Measurements from ENCODE around the gene PNPLA7. TPM values are rescaled to one million over a fixed set of nuclear protein-coding genes. Genes with fewer than 3 reads are reported as not detected.
A peak's percentile ranks its signal among the peaks of the same experiment; 100 is the strongest.

PNPLA7 gene
- total RNA-seq, 1 experiment from 2014 or later = not detected

DNA sequence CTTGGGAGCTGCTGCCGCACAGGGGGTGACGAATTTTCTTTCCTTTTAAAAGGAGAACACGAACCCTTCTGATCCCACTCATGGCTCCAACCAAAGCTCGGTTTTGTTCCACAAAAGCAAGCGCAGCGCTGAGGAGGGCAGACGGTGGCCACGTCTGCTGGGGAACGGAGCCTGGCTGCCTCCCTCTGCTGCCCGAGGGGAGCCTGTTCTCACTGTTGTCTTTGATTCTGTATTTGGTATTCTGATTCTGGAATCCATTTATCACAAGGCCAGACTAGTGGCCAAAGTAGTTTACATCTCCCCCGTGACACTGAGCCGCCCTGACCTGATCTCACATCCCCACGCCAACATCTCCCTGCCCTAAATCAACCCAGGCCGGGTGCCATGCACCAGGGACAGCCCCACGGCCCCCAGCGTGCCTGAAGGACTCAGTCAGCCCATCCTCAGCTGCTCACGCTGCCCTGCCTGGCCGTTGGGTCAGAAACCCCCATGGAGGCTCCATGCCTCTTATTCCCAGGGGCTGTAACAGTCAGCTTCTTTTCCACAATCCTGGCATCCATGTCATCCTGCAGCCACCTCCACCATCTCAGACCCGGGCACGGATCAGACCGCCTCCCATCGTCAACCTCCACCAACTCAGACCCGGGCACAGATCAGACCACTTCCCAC is 84.3 kb downstream of the PNPLA7 start:
- no peak for DNase-seq
- Histone ChIP-seq H3K36me3 (no peaks in the 10 kb centered on the region), H3K9me3 (no peaks in the 10 kb centered on the region), H3K27me3 (no peaks in the 10 kb centered on the region), H3K4me3 (no peak overlapping the region)

DNA sequence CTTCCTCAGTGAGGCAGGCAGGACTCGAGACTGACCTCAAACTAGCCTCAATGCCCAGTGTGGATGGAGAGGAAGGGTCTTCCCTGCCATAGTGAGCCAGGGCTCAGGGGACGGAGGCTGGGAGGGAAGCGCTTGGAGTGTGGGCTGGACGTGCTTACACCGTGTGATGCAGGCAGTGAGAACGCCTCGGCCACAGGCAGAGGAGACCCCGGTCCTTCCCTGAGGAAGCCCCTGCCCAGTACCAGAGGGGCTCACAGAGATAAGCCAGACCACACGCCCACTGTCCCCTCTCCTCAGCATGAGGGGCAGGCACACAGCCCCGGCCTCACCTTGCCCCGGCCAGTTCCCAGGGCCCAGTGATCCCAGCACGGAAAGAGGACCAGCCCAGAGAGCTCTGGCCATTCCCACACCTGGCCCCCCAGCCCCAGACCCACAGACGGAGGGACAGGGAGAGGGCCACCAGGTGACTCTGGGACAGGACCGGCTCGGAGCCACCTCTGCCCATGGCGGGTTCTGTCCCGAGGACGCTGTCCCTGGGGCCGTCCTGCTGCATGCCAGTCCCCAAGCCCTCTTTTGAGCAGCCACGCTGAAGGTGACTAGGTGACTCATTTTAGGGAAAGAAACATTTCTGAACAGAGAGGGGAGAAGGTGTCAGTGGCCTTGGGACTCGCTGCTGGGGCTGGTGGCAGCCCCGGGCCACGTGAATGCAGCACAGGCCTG is 85.0 kb downstream of the PNPLA7 start:
- DNase-seq = no peak
- Histone ChIP-seq H3K36me3 (no peaks in the 10 kb centered on the region), H3K9me3 (no peaks in the 10 kb centered on the region), H3K4me3 (no peak overlapping the region), H3K27me3 (no peaks in the 10 kb centered on the region)

DNA sequence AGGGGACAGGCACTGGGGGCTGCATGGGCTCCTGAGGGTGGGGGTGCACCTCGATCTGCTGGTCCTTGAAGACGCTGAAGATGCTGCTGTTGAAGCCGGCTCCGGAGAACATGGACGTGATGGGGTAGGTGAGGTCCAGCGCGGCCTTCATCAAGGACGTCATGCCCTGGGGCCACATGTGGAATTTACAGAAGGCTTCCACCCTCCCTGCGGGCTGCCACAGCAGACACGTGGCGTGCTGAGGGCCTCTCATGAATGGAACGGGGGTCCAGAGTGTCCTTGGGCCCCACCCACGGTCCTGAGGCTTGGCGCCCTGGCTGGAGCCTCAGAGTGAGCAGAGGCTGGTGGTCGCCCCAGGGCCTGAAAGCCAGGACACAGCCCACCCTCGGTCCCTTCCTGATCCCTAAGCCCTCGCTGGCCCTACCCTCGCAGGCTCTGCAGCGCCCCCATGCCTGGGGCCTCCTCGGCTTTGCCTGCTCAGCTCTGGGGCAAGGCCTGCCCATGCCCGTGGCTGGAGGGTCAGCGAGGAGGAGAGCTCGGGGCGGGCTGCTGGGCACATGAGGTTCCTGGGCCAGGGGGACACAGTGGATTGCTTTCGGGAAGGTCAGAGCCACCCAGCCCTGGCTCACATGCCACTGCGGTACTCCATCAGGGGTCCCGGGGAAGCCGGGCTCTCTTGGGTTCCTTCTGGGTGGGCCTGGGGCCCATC is 85.8 kb downstream of the PNPLA7 start:
- Histone ChIP-seq H3K27me3 (no peaks in the 10 kb centered on the region), H3K9me3 (no peaks in the 10 kb centered on the region), H3K4me3 (no peak overlapping the region), H3K36me3 (no peaks in the 10 kb centered on the region)
- no peak for DNase-seq

DNA sequence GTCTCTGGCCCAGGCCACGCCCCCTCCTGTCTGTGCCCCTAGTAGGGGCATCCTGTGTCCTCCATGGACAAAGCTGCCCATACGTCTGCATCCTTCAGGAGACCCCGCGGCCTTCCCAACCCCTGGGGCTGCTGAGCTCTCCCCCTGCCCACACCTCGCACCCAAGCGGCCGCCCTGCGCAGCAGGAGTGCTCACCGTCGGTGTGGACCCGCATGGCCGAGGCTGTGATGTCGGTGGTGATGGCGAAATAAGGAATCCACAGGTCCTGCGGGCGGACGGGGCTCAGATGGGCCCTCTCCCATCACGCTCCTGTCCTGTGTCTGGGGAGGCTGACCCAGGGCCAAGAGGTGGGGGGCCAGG is 86.3 kb downstream of the PNPLA7 start:
- Histone ChIP-seq H3K9me3 (no peaks in the 10 kb centered on the region), H3K4me3 (no peak overlapping the region), H3K27me3 (no peaks in the 10 kb centered on the region), H3K36me3 (no peaks in the 10 kb centered on the region)
- no peak for DNase-seq

DNA sequence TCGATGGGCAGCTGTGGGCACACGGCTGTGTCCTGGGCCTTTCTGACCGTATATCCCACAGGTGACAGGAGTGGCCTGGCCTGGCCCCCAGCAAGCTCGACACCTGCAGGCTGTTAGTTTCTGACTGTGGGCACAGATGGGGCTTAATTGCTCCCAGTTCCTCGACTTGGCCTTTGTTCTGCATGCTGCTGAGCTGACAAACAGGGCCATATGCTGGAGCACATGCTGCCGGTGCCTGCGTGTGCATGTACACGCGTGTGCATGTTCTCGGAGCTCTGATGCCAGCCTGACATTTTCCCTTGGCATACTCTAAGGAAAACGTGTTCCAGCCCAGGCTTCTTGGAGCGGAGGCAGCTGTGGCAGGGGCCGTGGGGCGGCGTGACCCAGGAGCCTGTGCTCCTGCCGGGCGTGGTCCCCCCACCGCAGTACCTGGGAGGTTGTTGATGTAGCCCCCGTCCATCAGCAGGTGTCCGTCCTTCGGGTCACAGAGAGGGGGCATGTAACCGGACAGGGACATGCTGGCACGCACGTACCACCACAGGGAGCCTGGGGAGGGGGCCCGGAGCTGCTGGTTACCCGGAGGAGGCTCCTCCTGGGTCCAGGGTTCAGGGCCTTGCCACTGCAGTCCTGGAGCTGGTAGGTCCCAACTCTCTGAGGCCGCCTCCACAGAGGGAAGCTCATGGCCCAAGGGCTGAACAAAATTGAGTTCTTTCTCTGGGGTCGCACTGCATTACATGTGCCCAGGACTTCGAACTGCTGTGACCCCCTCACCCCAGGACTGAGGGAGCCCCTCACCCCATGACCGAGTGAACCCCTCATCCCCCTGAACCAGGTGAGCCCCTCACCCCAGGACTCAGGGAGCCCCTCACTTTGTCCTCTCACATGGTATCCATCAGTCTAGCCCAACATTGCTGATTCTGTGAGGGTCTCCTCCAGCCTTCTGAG is 86.9 kb downstream of the PNPLA7 start:
- no peaks in the 10 kb centered on the region for H3K9me3 ChIP-seq
- no peaks in the 10 kb centered on the region for H3K27me3 ChIP-seq
- DNase-seq = no peak
- no peak overlapping the region for H3K4me3 ChIP-seq
- no peaks in the 10 kb centered on the region for H3K36me3 ChIP-seq

DNA sequence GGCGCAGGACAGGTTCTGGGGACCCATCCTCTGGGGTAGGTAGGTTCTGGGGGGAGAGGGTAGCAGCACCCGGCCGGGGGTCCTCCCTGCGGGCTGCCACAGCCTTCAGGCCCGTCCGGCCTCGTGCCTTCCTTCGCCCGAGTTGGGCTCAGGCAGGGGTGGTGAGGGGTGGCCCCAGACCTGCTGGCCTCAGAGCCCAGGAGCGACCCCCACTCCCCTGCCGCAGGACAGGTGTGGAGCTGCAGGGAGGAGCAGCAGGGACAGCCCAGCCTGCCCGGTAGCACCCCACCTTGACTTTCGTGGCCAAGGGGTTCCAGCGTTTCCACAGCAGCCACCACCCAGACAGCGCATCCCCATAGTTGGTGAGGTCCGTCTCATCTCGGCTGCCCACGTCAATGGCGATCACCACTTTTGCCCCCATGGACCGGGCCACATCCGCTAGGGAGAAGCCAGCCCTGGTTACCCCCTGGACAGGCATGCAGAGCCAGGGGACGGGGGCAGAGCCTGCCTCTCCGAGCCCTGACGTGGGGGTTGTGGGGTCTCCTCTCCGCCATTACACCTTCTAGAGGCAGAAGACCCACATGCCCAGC is 87.7 kb downstream of the PNPLA7 start:
- Histone ChIP-seq H3K4me3 (no peak overlapping the region), H3K9me3 (no peaks in the 10 kb centered on the region), H3K27me3 (no peaks in the 10 kb centered on the region), H3K36me3 (no peaks in the 10 kb centered on the region)
- DNase-seq = no peak

DNA sequence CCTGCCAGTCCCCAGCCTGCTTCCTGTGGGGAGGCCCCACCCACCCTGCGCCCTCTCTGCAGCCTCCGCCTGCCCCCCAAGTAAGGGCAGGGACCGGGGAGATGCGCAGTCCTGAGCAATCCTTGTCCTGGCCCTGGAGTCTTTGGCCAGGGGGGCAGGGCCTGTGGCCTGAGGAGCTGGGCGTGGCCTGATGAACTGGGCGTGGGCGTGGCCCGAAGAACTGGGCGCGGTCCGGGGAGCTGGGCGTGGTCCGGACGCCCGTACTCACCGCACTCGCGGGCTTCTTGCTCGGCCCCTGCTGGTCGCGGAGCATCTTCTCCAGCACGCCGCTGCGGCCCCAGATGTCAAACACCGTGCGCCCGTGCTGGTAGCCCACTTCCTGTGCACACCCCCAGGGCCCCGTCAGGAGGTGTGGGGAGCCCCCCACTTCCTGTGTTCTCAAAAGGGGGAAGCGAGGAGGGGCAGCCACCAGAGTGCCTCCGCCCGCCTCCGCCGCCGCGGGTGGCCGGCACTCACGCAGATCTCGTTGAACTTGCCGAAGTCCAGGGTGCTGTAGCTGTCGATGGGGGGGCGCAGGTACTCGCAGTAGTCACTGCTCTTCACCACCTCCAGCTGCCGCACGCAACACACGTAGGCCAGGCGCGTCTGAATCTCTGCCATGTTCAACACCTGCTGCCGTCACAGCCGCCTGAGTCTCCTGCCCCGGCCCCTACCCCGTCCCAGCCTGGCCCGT is 88.4 kb downstream of the PNPLA7 start:
- H3K4me3 ChIP-seq = no peak overlapping the region
- no peak for DNase-seq
- peaks cover 4% of the 10 kb centered on the region for H3K36me3 ChIP-seq
- H3K27me3 ChIP-seq = no peaks in the 10 kb centered on the region
- no peaks in the 10 kb centered on the region for H3K9me3 ChIP-seq

DNA sequence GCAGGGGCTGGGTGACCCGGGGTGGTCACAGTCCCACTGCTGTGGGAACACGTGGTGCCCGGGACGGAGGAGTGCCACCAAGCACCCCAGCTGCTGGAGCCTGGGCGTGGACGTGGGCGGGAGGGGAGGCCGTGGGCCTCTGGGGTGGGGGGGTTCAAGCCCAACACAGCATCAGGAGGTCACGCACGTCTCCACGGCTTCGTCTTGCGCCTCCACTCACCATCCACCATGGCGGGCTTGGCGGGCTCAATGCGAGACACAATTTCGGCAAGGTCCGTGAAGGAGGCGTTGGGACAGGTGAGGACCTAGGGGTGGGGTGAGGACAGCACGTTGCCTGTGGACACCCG is 88.9 kb downstream of the PNPLA7 start:
- Histone ChIP-seq H3K9me3 (no peaks in the 10 kb centered on the region), H3K27me3 (no peaks in the 10 kb centered on the region), H3K4me3 (no peak overlapping the region), H3K36me3 (peaks cover 4% of the 10 kb centered on the region)
- no peak for DNase-seq

DNA sequence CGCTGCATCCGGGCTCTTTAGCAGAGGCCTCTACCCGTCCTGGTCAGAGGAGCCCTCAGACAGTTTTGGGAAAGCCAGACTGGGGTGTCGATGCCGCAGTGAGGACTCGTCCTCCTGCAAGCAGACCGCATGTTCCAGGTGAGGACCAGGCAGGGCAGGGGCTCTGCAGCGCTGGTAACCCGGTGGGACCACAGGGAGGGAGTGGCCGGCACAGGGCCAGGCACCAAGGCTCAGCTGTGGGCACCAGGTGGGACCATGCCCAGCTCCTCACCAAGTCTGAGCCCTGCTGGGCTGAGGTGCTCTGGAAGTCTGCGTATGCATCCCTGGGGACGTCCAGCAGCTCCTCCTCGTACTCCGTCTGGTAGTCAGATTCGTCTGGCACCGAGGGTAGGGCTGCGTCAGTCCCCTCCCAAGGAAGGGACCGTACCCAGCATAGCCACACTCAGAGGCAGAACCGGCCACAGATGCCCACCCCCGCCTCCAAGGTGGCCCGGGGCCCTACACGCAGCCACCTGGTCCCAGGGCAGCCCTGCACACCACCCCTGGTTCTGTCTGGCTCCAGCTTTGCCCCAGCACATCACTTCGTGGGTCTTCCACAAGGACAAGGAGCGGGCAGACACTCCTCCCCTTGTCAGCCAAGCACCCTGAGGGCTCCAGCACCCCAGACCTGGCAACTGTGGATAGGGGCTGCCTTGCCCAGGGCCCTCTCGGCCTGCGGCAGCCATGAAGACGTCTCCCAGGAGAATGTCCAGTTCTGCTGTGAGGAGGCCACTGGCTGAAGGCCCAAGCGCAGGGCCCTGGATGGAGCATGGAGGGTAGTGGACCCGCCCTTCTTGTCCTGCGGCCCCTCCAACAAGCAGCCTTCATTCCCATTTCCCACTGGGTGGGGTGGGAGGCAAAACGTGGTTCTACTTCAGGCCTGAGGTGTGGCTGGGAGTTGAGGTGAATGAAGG is 89.6 kb downstream of the PNPLA7 start:
- Histone ChIP-seq H3K9me3 (no peaks in the 10 kb centered on the region), H3K36me3 (peaks cover 4% of the 10 kb centered on the region), H3K27me3 (no peaks in the 10 kb centered on the region), H3K4me3 (no peak overlapping the region)
- no peak for DNase-seq

DNA sequence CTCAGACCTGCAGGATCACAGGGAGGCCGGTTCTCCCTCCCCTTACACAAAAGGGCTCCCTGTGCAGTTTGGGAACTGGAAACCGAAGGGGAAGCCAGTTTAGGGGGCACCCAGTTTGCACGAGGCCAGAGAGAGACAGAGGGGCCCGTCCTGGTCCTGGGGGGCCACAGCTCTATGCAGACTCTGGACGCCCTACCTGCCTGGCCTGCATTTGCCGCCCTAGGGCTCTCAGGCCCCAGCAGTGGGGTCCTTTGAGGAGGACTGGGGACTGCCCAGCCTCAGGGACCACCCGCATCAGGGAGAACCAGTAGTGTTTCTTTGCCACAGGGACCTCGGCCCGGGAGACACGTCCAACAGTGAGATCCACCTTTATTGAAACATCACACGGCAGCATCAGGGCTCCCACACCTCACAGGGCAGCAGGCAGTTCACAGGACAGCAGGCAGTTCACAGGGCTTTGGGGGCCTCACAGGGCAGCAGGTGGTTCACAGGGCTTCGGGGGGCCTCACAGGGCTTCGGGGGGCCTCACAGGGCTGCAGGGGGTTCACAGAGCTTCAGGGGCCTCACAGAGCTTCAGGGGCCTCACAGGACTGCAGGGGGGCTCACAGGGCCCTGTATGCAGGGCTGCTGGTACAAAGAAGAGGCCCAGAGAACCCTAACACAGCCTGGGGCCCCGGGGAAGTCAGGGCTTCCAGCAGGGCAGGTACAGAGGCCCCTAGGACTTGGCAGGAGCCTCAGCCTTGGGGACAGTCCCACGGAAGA is 90.4 kb downstream of the PNPLA7 start:
- no peak for DNase-seq
- no peaks in the 10 kb centered on the region for H3K9me3 ChIP-seq

DNA sequence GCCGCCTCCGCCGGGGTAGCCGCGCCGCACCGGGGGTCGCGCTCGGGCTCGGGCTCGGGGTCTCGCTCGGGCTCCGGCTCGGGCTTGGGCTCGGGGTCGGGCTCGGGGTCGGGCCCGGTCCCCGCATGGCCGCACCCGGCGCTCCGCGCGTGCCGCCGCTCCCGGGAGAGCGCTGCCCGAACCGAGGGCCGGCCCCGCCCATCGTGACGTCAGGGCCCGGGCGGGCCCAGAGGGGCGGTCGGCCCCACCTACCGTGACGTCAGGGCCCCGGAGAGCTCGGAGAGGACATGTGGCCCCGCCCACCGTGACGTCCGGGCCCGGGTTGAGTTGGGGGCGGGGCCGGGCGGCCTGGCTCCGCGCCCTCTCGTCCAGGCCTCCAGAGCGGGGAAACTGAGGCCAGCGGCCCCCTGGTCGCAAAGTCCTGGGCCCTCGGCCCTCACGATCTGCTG is 91.0 kb downstream of the PNPLA7 start, which contains the start of gene NSMF:
Gene NSMF, minus strand, starts transcription at position 183 of the 449 bp plus-strand sequence. CDS start 232 bp downstream, outside the sequence.
- H3K27me3 ChIP-seq = no peaks in the 10 kb centered on the region
- H3K9me3 ChIP-seq = no peaks in the 10 kb centered on the region
- H3K36me3 ChIP-seq = peaks cover 9% of the 10 kb centered on the region
- H3K4me3 ChIP-seq = peak within 1 kb of the TSS; percentile 68
- peak; percentile 88 for DNase-seq

More for the DNA sequence above, 90.4 kb downstream of the PNPLA7 start:
- Histone ChIP-seq H3K27me3 (no peaks in the 10 kb centered on the region), H3K36me3 (peaks cover 4% of the 10 kb centered on the region), H3K4me3 (peak overlapping the region; percentile 45)

DNA sequence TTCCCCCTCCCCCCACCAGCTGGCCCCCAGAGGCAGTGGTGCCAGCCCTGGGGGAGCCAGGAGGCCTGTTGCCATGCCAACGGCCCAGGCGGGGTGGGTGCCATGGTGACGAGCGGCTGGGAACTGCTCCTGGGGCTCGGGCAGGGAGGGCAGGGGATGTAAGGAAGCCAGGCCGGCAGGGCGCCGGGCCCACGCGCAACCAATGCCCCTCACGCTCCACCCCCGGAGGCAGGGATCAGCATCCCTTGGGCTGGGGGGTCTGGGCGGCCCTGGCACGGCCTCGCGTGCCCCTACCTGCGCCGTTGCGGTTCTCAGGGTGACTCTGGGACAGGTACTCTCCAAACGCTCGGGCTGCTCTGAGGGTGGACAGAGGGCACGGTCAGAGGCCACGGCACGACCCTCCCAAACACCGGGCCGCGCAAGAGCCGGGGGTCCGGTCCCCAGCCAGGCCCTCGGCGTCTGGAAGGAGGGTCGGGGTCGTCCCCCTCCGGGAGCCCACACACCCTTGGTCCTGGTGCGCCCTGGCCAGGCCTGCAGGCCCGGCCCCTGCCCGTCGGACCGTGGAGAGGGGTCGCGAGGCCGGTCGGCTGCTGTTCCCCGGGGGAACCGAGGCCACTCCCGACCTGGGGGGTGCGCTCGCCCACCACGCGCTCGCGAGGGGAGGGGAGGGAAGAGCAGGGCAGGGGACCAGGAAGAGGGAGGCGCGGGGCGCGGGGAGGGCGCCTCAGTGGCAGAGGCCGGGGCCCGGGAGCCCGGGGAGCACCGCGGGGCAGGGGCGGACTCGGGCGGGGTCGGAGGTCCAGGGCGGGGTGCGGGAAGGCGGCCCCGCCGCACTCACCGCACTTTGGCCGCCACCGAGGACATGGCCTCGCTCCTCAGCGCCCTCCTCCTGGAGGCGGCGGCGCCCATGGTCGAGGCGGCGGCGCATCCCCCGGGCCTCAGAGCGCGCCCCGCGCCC is 91.7 kb downstream of the PNPLA7 start:
- DNase-seq = no peak
- H3K4me3 ChIP-seq = peak overlapping the region; percentile 68
- no peaks in the 10 kb centered on the region for H3K9me3 ChIP-seq
- H3K36me3 ChIP-seq = peaks cover 10% of the 10 kb centered on the region
- H3K27me3 ChIP-seq = no peaks in the 10 kb centered on the region
